ENCODE results near the gene RUSF1.
"Not testable (repeated sequence)": the region's sequence is repeated elsewhere in the genome, so short reads cannot be mapped to it uniquely, and the experiment has no call there.

RUSF1 gene

DNA sequence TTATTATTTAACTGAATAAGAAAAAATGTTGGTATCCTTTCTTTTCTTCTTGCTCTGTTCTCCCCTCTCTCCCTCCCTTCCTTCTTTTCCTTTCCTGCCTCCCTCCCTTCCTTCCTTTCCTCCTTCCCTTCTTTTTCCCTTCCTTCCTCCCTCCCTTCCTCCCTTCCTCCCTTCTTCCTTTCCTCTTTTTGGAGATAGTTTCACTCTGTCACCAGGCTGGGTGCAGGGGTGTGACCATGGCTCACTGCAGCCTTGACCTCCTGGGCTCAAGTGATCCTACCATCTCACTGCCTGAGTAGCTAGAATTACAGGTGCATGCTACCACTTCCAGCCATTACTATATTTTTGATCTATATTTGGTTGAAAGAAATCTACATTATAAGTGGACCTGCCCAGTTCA lies 5.7 kb upstream of the RUSF1 start:
- DNase-seq = no peak

- DNase-seq = no peak
Observed at GRCh38 chr16:31513126-31513525, 4.9 kb upstream of the RUSF1 start.

DNA sequence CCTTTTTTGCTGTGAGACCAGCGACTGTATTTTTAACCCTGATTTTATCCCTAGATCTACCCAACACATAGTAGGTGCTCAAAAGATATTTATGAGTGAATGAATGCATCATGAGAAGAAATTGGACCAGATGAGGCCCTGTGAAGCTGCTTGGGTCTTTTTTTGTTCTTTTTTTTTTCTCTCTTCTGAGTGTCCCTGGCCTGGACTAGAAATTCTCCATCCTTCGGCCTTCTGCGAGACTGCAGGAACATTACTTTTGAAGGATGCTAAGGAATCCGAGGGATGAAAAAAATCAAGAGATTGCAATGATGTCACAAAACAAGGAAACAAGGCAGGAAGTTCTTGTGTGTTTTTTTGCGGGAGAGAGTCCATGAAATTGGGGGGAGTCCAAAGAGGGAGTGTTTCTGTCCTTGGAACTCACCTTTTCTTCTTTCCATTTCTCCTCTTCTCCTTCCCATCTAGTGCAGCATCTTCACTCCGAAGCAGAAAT lies 560 bp upstream of the RUSF1 start:
- peak; percentile 34 for DNase-seq

DNA sequence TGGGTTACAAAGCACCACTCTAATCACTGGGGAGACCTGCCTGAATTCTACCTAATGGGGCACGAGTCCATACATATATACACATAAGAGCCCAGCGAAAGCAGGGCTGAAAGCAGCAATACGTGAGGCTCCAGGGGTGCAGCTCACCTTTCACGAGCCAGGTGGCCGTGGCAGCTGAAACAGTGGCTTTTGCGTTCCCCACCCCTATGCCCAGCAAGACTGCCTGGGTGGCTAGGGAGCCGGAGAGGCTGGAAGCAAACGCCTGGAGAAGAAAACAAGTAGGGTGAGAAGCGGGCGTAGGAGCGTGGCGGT lies 618 bp downstream of the RUSF1 start:
- DNase-seq = no peak

DNA sequence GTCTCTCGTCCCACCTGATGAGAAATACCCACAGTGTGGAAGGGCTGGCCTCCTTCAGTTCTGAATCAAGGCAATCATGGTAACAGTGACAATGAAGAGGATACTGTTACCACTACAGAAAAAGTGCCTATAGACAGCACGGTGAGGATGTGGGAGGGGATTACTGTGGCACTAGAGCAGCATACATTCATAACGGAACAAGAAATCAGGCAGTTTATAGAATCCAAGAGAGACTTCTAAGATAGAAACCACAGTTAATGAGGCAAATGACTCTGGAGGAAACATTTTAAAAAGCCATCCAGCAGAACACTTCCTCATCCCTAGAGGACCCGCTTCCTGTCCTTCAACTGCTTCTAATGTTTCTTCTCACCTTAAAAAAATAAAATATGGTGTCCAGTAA lies 2.7 kb downstream of the RUSF1 start:
- DNase-seq = peak; percentile 43

DNA sequence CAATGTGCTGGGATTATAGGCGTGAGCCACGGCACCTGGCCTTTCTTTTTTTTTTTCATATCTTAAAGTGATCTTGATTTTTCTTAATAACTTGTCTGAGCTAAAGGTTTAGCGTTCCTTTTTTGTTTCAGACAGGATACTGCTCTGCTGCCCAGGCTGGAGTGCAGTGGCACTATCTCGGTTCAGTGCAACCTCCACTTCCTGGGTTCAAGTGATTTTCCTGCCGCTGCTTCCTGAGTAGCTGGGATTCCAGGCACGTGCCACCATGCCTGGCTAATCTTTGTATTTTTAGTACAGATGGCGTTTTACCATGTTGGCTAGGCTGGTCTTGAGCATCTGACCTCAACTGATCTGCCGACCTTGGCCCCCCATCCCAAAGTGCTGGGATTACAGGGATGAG lies 4.0 kb downstream of the RUSF1 start:
- DNase-seq = no peak

- not testable (repeated sequence) for DNase-seq
Observed at GRCh38 chr16:31503555-31503954, 4.6 kb downstream of the RUSF1 start.

DNA sequence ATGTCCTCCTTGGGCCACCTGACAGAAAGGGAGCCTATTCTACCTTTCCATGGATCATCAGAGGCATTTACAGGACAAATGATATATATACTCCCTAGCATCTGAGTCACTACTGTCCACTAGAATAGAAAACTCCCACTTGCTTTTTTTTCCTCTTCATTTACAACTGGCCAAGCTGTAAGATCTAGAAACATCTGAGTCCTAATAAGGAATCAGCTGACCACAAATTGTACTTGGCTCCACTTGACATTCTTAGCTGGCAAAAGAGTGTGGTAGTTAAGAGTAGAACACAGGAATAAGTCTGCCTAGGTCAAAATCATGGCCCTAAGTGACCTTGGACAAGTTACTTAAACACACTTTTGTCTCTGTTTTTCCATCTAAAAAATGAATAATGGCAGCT lies 5.2 kb downstream of the RUSF1 start:
- DNase-seq = no peak

GRCh38 chr16:31501966-31502348 lies 6.2 kb downstream of the RUSF1 start:
- DNase-seq = no peak

DNA sequence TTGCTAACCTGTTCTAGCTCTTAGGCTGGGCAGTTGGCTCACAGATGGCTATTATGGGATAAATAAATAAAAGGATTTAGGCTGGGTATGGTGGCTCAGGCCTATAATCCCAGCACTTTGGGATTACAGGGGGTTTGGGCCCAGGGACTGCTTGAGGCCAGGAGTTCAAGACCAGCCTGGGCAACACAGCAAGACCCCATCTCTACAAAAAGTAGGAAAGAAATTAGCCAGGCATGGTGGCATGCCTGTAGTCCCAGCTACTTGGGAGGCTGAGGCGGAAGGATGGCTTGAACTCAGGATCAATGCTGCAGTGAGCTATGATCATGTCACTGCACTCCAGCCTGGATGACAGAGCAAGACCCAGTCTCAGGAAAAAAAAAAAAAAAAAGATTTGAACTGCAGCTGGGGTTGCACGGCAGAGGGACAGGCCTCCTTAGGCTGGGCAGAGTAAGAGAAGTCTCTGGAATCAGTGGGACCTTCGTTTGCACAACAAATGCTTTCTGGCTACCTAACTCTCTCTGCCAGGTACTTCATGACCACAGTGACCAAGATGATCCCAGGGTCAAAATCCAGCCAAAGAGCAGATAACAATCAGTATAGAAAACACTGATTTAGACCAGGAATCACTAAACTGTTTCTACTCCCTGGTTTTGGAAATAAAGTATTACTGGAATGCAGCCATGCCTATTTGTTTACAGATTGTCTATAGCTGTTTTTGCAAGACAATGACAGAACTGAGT lies 6.8 kb downstream of the RUSF1 start:
- DNase-seq = no peak

DNA sequence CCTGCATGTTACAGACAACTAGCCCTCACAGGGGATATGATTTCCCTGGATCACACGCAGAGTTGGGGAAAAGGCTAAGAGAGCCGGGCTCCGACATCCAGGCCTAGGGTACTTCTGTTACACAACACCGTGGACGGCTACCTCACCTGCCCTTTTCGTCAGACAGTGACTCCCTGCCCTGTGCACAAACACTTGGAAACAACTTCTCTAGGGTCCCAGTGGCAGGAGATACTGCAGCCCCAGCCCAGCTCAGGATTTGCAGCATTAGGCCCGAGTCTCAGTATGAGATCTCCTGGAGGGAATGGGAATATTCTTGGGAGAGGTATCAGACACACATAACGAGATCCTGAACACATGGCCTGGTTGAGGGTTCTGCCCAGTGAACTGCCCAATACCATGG lies 8.3 kb downstream of the RUSF1 start:
- no peak for DNase-seq

DNA sequence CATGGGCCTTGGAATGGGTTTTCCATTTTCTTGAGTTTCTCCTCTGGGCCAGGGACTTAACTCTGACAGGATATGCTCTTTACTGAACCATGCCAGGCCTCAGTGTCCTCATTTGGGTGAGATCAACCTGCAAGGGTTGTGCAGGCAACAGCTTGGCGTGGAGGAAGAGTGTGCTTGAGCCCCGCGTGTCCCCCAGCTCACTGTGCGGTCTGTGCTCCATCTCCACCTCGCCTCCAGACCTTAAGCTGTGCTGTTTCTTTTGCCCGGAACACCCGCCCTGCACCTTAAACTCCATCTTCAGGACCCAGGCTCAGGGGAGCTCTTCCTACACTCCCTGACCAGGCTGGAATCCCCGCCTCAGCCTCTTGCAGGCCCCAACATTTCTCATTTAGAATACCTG lies 9.7 kb downstream of the RUSF1 start:
- DNase-seq = no peak

GRCh38 chr16:31496670-31497069 lies 11.5 kb downstream of the RUSF1 start:
- no peak for DNase-seq

- no peak for DNase-seq
Observed at GRCh38 chr16:31493506-31494125, 14.6 kb downstream of the RUSF1 start.

DNA sequence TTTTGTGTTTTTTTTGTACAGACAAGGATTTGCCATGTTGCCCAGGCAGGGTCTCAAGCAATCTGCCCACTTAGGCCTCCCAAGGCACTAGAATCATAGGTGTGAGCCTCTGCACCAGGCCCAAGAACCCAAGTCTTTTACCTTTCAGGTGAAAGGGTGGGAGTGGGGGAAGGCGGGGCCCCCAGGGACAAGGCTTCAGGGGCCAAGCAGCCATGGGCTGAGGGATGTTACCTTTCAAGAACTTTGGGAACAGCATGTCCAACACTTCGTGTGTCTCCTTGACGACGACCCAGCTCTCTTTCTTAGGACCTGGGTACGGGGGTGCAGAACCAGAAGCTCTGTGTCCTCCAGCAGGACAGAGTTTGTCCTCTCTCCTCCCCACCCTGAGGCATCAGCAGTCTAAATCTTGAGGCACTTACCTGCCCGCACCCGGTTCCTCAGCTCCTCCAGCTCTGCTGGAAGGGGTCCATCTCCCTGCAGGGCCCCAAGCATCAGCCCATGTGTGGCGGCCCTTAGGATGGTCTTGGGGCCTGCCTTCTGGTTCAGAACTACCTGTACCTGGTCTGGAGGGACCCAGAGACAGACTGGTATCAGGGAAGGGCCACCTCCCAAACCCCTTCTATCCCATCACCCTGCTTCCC lies 16.3 kb downstream of the RUSF1 start:
- DNase-seq = no peak

DNA sequence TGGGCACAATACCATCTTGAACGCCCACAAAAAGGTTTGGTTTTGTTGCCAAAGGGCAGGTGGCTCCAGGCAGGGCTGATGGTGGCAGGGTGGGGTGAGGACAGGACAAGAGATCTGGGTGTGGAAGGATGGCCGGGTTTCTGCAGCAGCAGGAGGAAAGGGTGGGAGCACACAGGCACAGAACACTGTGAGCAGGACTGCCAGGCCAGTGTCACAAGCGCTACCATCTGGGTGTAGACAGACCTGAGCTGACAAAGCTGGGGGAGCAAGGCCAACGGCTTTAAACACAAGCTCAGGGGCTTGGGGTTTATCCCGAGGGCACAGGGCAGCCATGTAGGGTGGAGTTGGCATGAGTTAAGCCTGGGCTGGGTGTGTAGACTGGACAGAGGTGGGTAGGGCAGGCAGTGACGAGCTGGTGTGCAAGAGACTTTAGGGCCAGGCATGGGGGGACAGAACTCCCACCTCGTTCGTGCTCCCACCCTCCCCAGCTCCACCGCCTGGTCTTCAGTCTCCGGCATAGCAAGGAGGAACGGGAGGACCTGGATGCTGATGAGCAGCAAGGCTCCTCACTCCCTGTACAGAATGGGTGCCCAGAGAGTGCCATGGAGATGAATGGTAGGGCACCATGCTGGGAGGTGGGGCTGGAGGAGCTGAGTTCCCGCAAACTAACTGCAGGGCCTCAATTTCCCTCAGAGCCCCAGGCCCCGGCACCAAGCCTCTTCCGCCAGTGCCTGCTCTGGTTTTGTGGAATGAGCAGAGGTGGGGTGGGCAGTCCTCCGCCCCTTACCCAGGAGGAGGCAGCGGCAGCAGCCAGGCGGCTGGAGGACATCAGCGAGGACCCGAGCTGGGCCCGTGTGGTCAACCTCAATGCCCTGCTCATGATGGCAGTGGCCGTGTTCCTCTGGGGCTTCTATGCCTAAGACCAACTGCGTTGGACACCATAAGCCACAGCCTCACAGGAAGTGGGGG lies 18.3 kb downstream of the RUSF1 start:
- DNase-seq = no peak

GRCh38 chr16:31489298-31489564 lies 19.0 kb downstream of the RUSF1 start:
- no peak for DNase-seq

- no peak for DNase-seq
Observed at GRCh38 chr16:31488468-31489297, 19.5 kb downstream of the RUSF1 start.

GRCh38 chr16:31487720-31488467 lies 20.3 kb downstream of the RUSF1 start:
- peak; percentile 88 for DNase-seq

DNA sequence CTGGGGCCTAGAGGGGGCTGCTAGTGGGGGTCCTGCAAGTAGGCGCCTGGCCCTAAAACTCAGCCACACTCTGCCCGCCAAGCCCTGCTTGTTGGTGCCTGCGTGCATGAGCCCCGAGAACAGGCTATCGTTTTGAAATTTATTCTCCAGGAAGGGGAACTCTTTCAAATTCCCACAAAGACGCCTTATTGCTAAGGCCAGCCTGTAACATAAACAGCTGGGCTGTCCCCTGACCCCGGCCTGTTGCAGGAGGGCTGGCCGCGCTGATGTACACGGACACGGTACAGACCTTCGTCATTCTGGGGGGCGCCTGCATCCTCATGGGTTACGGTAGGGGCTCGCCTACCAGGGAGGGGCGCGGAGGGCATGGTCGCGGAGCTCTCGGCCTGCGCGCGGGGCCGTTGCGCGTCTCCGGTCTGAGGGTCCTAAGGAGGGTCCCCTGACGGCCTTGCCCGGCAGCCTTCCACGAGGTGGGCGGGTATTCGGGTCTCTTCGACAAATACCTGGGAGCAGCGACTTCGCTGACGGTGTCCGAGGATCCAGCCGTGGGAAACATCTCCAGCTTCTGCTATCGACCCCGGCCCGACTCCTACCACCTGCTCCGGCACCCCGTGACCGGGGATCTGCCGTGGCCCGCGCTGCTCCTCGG lies 21.0 kb downstream of the RUSF1 start:
- DNase-seq = no peak

- DNase-seq = no peak
Observed at GRCh38 chr16:31486045-31486444, 22.1 kb downstream of the RUSF1 start.
